Tibial nerve (tissue), 3 donors: ENCODE data around the gene DNAJC1.

ENCODE experiments used
- POLR2A ChIP-seq, 2 donors: fragments of 450-650 bp; IDR thresholded peaks; one replicate each; pipeline ENCODE4 v1.6.1; 2017; ENCODE audit warnings: antibody characterized with exemption in 2 of 2, mild to moderate bottlenecking in 2 of 2, moderate library complexity in 2 of 2
- TF ChIP-seq, protein P1 (sequence below), 5 experiments: fragments of 200-600 bp in 3 of 5; fragments of 450-650 bp in 2 of 5; sonication (generic) in 3 of 5; IDR thresholded peaks; one replicate each; pipeline ENCODE4 v1.5.1; 2016 to 2019; ENCODE audit warnings: antibody characterized with exemption in 5 of 5, mild to moderate bottlenecking in 3 of 5, moderate library complexity in 2 of 5

DNA sequence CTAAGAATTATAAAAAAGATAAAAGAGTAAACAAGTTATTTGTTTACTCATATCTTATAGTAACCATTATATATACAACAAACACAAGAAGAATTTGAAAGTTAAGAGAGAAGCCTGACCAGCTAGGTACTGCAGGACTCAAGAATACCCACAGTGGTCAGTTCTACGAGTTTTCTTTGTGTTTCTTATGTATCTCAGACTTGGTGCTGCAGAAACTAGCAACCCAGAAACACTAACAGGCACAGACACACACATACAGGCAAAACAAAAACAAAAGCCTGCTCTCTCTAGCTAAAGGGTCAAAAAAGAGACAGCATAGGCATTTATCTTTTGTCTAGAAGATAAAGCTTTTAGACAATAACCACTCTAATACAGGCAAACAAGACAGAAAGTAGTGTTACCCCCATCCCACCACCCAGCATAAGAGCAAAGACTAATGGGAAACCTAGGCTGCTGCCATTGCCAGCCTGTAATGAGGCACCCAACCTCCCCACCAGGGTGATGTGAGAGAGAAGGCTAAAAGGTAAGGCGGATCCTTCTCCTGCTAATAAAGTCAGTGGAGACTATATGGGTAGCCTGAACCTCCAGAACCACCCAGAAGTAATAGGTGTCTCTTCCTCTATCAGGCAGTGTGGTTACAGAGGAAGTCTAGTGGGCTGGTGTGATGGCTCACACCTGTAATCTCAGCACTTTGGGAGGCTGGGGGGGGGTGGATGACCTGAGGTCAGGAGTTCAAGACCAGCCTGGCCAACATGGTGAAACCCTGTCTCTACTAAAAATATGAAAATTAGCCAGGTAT, 113.9 kb downstream of the DNAJC1 start:
- TF ChIP-seq, protein P1, sequence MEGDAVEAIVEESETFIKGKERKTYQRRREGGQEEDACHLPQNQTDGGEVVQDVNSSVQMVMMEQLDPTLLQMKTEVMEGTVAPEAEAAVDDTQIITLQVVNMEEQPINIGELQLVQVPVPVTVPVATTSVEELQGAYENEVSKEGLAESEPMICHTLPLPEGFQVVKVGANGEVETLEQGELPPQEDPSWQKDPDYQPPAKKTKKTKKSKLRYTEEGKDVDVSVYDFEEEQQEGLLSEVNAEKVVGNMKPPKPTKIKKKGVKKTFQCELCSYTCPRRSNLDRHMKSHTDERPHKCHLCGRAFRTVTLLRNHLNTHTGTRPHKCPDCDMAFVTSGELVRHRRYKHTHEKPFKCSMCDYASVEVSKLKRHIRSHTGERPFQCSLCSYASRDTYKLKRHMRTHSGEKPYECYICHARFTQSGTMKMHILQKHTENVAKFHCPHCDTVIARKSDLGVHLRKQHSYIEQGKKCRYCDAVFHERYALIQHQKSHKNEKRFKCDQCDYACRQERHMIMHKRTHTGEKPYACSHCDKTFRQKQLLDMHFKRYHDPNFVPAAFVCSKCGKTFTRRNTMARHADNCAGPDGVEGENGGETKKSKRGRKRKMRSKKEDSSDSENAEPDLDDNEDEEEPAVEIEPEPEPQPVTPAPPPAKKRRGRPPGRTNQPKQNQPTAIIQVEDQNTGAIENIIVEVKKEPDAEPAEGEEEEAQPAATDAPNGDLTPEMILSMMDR (IDR thresholded peaks at IDR 0.05): no peak
- no peak for TF ChIP-seq POLR2A (IDR thresholded peaks at IDR 0.05)
